HT1080 (cell line): ENCODE results near the gene TACC2. TPM values are rescaled to one million over a fixed set of nuclear protein-coding genes. Genes with fewer than 3 reads are reported as not detected.

Source experiments
- DNase-seq: peaks from one replicate; pipeline ENCODE4 v3.0.0-alpha.2; 2015; ENCODE audit warnings: low read depth
- small RNA-seq: library from RNA; depleted of rRNA; stranded (forward); fragments of <200 nt; gene quantifications from one replicate; pipeline ENCODE3, GENCODE V24; 2014
- total RNA-seq: library from RNA; depleted of rRNA; stranded (reverse); fragments of >200 nt; shearing (Covaris generic); gene quantifications from 2 replicates; pipeline ENCODE4 v1.2.3, GENCODE V29; 2014; rRNA removed

TACC2 gene
- total RNA-seq, 1 experiment from 2014 or later = 20.3 TPM

GRCh38 chr10:122293156-122293960 is 304.4 kb downstream of the TACC2 start:
- no peak for DNase-seq

- DNase-seq = no peak
Observed at GRCh38 chr10:122293961-122294380, 305.0 kb downstream of the TACC2 start.

GRCh38 chr10:122294511-122295450 is 305.8 kb downstream of the TACC2 start:
- DNase-seq = no peak

- no peak for DNase-seq
Observed at GRCh38 chr10:122295451-122295809, 306.5 kb downstream of the TACC2 start.

GRCh38 chr10:122296363-122297120 is 307.6 kb downstream of the TACC2 start:
- no peak for DNase-seq

GRCh38 chr10:122297583-122297982 is 308.6 kb downstream of the TACC2 start:
- DNase-seq = no peak

- DNase-seq = no peak
Observed at GRCh38 chr10:122298206-122298597, 309.2 kb downstream of the TACC2 start.

GRCh38 chr10:122298598-122299301 is 309.8 kb downstream of the TACC2 start:
- DNase-seq = peak; percentile 80

GRCh38 chr10:122299423-122300075 is 310.6 kb downstream of the TACC2 start:
- DNase-seq = no peak

GRCh38 chr10:122301055-122301810 is 312.3 kb downstream of the TACC2 start:
- DNase-seq = peak; percentile 96

- no peak for DNase-seq
Observed at GRCh38 chr10:122301811-122302115, 312.8 kb downstream of the TACC2 start.

- no peak for DNase-seq
Observed at GRCh38 chr10:122302315-122302714, 313.4 kb downstream of the TACC2 start.

- no peak for DNase-seq
Observed at GRCh38 chr10:122303271-122304053, 314.5 kb downstream of the TACC2 start.

Small RNA genes lying within 50 kb of the gene (small RNA-seq; reads per million reads assigned to genes)
- gene RF02219 = not detected

Other genes with a start within 250 kb of the TACC2 start
- 22.2 and 25.8 TPM in 2 replicates for gene ATE1, start 61.1 kb upstream of the TACC2 start, total RNA-seq
- gene NSMCE4A, start 13.9 kb upstream of the TACC2 start, total RNA-seq = 75.6 and 78.4 TPM in 2 replicates